Activated CD4-positive, alpha-beta memory T cell treated with anti-CD3 and anti-CD28 coated beads for 36 hours (primary cell): ENCODE results near the gene FGD5. TPM values are rescaled to one million over a fixed set of nuclear protein-coding genes. Genes with fewer than 3 reads are reported as not detected.

ENCODE experiments used
- CTCF ChIA-PET: fragments of 350-600 bp; sonication (Branson Sonifier 250); formaldehyde crosslinking; loops from one replicate; lab custom pipeline; 2021; ENCODE audit warnings: antibody characterized with exemption, inconsistent platforms; lab: Charles Lee
- POLR2A ChIA-PET: fragments of 350-600 bp; sonication (Branson Sonifier 250); formaldehyde crosslinking; loops from one replicate; lab custom pipeline; 2021; ENCODE audit warnings: antibody characterized with exemption; lab: Charles Lee
- DNase-seq: peaks from one replicate; pipeline ENCODE4 v3.0.0-alpha.2; 2020
- H3K27ac Mint-ChIP-seq: one replicate; pipeline ENCODE4 v1.8.0; 2021; ENCODE audit warnings: mixed read lengths
- H3K27me3 Mint-ChIP-seq: one replicate; pipeline ENCODE4 v1.8.0; 2021; ENCODE audit warnings: mixed read lengths
- H3K36me3 Mint-ChIP-seq: one replicate; pipeline ENCODE4 v1.8.0; 2021; ENCODE audit warnings: mixed read lengths
- H3K4me1 Mint-ChIP-seq: one replicate; pipeline ENCODE4 v1.8.0; 2021; ENCODE audit warnings: low read depth, mixed read lengths
- H3K4me3 Mint-ChIP-seq: one replicate; pipeline ENCODE4 v1.8.0; 2021; ENCODE audit warnings: mild to moderate bottlenecking, mixed read lengths
- H3K9me3 Mint-ChIP-seq: one replicate; pipeline ENCODE4 v1.8.0; 2021; ENCODE audit warnings: mixed read lengths
- intact Hi-C: fragments of 100-400 bp; cut with micrococcal nuclease; formaldehyde crosslinking; loops from one replicate; pipeline ENCODE4 v1.15.1; 2023
- total RNA-seq, 2 experiments: library from RNA; stranded (reverse); gene quantifications; one replicate each; pipeline ENCODE4 v1.2.3, GENCODE V29; 2021

The FGD5 gene
- total RNA-seq, 2 experiments from 2014 or later: 0.12 TPM; not detected in 1

- peaks cover 3% of the 10 kb centered on the region for H3K27me3 Mint-ChIP-seq
- H3K36me3 Mint-ChIP-seq: no peaks in the 10 kb centered on the region
- peaks cover 13% of the 10 kb centered on the region for H3K9me3 Mint-ChIP-seq
- CTCF ChIA-PET: no interaction called here
- no peak for DNase-seq
- H3K4me1 Mint-ChIP-seq: no peaks in the 10 kb centered on the region
- H3K4me3 Mint-ChIP-seq: no peak overlapping the region
- POLR2A ChIA-PET: no interaction called here
- intact Hi-C loops: no loop called here
- H3K27ac Mint-ChIP-seq: no peak overlapping the region
Observed at GRCh38 chr3:14779069-14779685, 39.6 kb upstream of the FGD5 start.

GRCh38 chr3:14780927-14781507 is 37.7 kb upstream of the FGD5 start:
- ChIA-PET POLR2A (no interaction called here), CTCF (interaction anchor here (0.6 to 2.7 kb wide), 7 partner anchors 10 to 288 kb away, joined by 3 to 13 read pairs (median 3); partner anchors contain the start of gene CCDC174)
- Mint-ChIP-seq H3K27me3 (peaks cover 7% of the 10 kb centered on the region), H3K36me3 (no peaks in the 10 kb centered on the region), H3K9me3 (peaks cover 13% of the 10 kb centered on the region), H3K27ac (no peak overlapping the region), H3K4me3 (no peak overlapping the region), H3K4me1 (no peaks in the 10 kb centered on the region)
- intact Hi-C loops: loop anchor here (5.0 kb wide), 1 partner anchor 149 kb away; no protein-coding TSS in a partner anchor
- DNase-seq: peak; percentile 50

GRCh38 chr3:14783480-14784086 is 35.2 kb upstream of the FGD5 start:
- ChIA-PET POLR2A (no interaction called here), CTCF (interaction anchor here (1.3 kb wide), 1 partner anchor 9 kb away, joined by 3 read pairs; no protein-coding TSS in a partner anchor)
- Mint-ChIP-seq H3K36me3 (no peaks in the 10 kb centered on the region), H3K27me3 (peaks cover 15% of the 10 kb centered on the region), H3K27ac (no peak overlapping the region), H3K4me1 (no peaks in the 10 kb centered on the region), H3K4me3 (no peak overlapping the region), H3K9me3 (peaks cover 8% of the 10 kb centered on the region)
- DNase-seq: no peak
- intact Hi-C loops: loop anchor here (5.0 kb wide), 1 partner anchor 151 kb away; no protein-coding TSS in a partner anchor

DNA sequence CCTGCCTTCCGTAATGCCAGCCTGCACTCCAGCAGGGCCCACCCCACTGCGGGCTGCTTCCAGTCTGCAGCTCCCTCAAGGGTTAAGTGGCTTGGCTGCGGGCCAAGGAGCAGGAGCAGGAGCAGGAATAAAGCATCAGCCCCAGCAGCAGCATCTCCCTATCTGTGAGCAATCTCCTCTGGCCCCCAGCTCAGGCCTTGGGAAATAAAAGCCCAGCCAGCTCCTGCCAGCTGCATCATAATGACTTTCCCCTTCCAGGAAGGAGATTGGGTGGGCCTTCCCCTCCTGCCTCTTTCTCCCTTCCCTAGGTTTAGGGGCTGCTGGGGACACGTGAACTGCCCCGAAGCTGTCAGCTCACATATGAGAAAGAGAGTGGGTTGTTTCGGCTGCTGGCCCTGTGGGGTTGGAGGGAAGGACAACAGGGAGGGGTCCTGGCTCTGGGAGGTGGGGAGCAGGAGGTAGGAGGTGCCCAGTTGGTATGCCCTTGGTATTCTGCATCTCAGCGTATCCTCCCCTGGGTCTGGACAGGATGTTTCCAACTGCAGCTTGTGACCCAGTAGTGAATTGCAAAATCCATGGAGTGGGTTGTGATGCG is 34.6 kb upstream of the FGD5 start:
- Mint-ChIP-seq H3K27me3 (peaks cover 11% of the 10 kb centered on the region), H3K4me3 (no peak overlapping the region), H3K27ac (no peak overlapping the region), H3K36me3 (no peaks in the 10 kb centered on the region), H3K9me3 (peaks cover 2% of the 10 kb centered on the region), H3K4me1 (no peaks in the 10 kb centered on the region)
- POLR2A ChIA-PET: no interaction called here
- intact Hi-C loops: loop anchor here (5.0 kb wide), 1 partner anchor 152 kb away; no protein-coding TSS in a partner anchor
- CTCF ChIA-PET: interaction anchor here (1.3 kb wide), 1 partner anchor 8 kb away, joined by 3 read pairs; no protein-coding TSS in a partner anchor
- no peak for DNase-seq

GRCh38 chr3:14785207-14786155 is 33.3 kb upstream of the FGD5 start:
- Mint-ChIP-seq H3K27me3 (peaks cover 19% of the 10 kb centered on the region), H3K36me3 (no peaks in the 10 kb centered on the region), H3K4me1 (no peaks in the 10 kb centered on the region), H3K4me3 (no peak overlapping the region), H3K9me3 (no peaks in the 10 kb centered on the region), H3K27ac (no peak overlapping the region)
- ChIA-PET CTCF (no interaction called here), POLR2A (no interaction called here)
- no peak for DNase-seq
- intact Hi-C loops: no loop called here

DNA sequence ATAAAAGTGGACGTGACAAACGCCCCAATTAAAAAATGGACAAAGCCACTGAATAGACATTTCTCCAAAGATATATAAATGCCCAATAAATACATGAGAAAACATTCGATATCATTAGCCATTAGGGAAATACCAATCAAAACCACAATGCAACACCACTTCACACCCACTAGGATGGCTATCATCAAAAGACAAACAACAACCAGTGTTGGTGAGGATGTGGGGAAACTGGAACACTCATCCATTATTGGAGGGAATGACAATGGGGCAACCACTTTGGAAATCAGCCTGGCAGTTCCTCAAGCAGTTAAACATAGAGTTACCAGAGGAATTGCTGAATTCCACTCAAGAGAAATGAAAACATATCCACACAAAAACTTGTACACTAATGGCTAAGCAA is 32.4 kb upstream of the FGD5 start:
- no peaks in the 10 kb centered on the region for H3K9me3 Mint-ChIP-seq
- no peaks in the 10 kb centered on the region for H3K4me1 Mint-ChIP-seq
- intact Hi-C loops: no loop called here
- H3K27me3 Mint-ChIP-seq: peaks cover 22% of the 10 kb centered on the region
- no peak overlapping the region for H3K27ac Mint-ChIP-seq
- ChIA-PET CTCF (no interaction called here), POLR2A (no interaction called here)
- H3K36me3 Mint-ChIP-seq: no peaks in the 10 kb centered on the region
- DNase-seq: no peak
- no peak overlapping the region for H3K4me3 Mint-ChIP-seq

GRCh38 chr3:14787630-14788029 is 31.1 kb upstream of the FGD5 start:
- H3K36me3 Mint-ChIP-seq: no peaks in the 10 kb centered on the region
- intact Hi-C loops: no loop called here
- no peaks in the 10 kb centered on the region for H3K4me1 Mint-ChIP-seq
- POLR2A ChIA-PET: no interaction called here
- CTCF ChIA-PET: interaction anchor here (3.1 kb wide), 1 partner anchor 134 kb away, joined by 12 read pairs; no protein-coding TSS in a partner anchor
- peaks cover 24% of the 10 kb centered on the region for H3K27me3 Mint-ChIP-seq
- H3K4me3 Mint-ChIP-seq: no peak overlapping the region
- H3K27ac Mint-ChIP-seq: no peak overlapping the region
- H3K9me3 Mint-ChIP-seq: no peaks in the 10 kb centered on the region
- DNase-seq: no peak

DNA sequence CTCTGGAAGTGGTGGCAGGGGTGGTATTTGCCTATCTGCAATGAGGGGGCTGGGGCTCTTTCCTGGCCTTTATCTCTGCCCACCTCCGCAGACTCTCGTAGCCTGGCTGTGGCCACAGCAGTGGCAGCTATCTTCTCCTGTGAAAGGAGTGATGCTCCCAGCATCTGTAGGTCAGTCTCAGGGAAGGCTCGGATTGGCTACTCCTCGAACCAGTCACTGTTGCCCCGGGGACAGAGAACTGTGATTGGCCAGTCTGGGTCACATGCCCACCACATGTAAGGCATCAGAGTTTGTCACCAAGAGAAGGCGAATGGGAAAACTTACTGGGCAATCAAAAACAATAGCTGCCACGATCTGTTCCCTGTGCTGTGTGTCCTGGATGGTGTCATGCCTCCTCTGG is 30.1 kb upstream of the FGD5 start:
- no peak overlapping the region for H3K27ac Mint-ChIP-seq
- H3K4me3 Mint-ChIP-seq: no peak overlapping the region
- no peak for DNase-seq
- no peaks in the 10 kb centered on the region for H3K36me3 Mint-ChIP-seq
- intact Hi-C loops: no loop called here
- peaks cover 24% of the 10 kb centered on the region for H3K27me3 Mint-ChIP-seq
- H3K4me1 Mint-ChIP-seq: no peaks in the 10 kb centered on the region
- ChIA-PET CTCF (interaction anchor here (3.1 kb wide), 1 partner anchor 133 kb away, joined by 12 read pairs; no protein-coding TSS in a partner anchor), POLR2A (no interaction called here)
- H3K9me3 Mint-ChIP-seq: no peaks in the 10 kb centered on the region

GRCh38 chr3:14789221-14789620 is 29.5 kb upstream of the FGD5 start:
- no peaks in the 10 kb centered on the region for H3K36me3 Mint-ChIP-seq
- ChIA-PET POLR2A (no interaction called here), CTCF (interaction anchor here (3.1 kb wide), 1 partner anchor 132 kb away, joined by 12 read pairs; no protein-coding TSS in a partner anchor)
- DNase-seq: no peak
- no peak overlapping the region for H3K4me3 Mint-ChIP-seq
- no peak overlapping the region for H3K27ac Mint-ChIP-seq
- H3K4me1 Mint-ChIP-seq: no peaks in the 10 kb centered on the region
- no peaks in the 10 kb centered on the region for H3K9me3 Mint-ChIP-seq
- H3K27me3 Mint-ChIP-seq: peaks cover 24% of the 10 kb centered on the region
- intact Hi-C loops: no loop called here

DNA sequence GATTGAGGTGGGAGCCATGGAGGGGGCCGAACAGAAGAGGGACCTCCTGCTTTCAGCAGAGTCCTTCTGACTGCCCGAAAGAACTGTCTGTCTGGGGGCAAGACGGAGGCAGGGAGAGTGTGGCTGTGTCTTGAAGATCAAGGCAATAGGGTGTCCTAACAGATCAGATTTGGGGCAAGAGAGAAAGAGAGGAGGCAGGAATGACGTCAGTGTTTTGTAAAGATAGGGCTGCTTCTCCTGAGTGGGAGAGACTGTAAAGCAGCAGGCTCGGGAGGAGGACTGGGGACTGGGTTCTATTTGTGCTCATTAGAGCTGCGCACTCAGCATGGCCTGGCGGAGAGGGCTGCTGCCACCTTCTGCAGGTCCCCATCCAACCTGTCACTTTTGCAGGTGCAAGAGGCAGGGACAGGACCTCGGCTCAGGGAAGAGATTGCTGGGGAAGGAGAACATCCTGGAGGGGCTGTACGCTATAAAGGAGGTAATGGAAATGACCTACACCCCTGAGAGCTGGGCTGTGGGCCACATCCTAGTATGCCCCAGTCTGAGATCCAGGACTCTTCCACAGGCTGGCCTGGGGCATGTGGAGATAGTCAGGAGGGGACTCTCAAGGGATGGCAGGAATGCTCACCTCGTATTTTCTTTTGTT is 29.0 kb upstream of the FGD5 start:
- ChIA-PET CTCF (interaction anchor here (1.4 to 3.1 kb wide), 4 partner anchors 8 to 132 kb away, joined by 6 to 36 read pairs (median 12); no protein-coding TSS in a partner anchor), POLR2A (no interaction called here)
- Mint-ChIP-seq H3K4me3 (no peak overlapping the region), H3K4me1 (no peaks in the 10 kb centered on the region), H3K27ac (no peak overlapping the region), H3K27me3 (peaks cover 24% of the 10 kb centered on the region), H3K9me3 (no peaks in the 10 kb centered on the region), H3K36me3 (no peaks in the 10 kb centered on the region)
- no peak for DNase-seq
- intact Hi-C loops: no loop called here
